ENCODE results near the gene SLC38A8.

SLC38A8 gene

GRCh38 chr16:84067640-84068039 is 25.0 kb upstream of the SLC38A8 start:
- POLR2A ChIA-PET = no interaction called here
- TF ChIP-seq, protein P1, sequence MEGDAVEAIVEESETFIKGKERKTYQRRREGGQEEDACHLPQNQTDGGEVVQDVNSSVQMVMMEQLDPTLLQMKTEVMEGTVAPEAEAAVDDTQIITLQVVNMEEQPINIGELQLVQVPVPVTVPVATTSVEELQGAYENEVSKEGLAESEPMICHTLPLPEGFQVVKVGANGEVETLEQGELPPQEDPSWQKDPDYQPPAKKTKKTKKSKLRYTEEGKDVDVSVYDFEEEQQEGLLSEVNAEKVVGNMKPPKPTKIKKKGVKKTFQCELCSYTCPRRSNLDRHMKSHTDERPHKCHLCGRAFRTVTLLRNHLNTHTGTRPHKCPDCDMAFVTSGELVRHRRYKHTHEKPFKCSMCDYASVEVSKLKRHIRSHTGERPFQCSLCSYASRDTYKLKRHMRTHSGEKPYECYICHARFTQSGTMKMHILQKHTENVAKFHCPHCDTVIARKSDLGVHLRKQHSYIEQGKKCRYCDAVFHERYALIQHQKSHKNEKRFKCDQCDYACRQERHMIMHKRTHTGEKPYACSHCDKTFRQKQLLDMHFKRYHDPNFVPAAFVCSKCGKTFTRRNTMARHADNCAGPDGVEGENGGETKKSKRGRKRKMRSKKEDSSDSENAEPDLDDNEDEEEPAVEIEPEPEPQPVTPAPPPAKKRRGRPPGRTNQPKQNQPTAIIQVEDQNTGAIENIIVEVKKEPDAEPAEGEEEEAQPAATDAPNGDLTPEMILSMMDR (IDR thresholded peaks at IDR 0.05; ENCODE audit: control extremely low read depth, extremely low read depth, low read depth, missing control alignments) = no peak
- CTCF ChIA-PET = interaction anchor here (1.2 to 5.7 kb wide), 4 partner anchors 17 to 241 kb away, joined by 3 to 74 read pairs (median 12); partner anchors contain the start of gene MBTPS1
- DNase-seq (ENCODE audit: extremely low spot score) = no peak

DNA sequence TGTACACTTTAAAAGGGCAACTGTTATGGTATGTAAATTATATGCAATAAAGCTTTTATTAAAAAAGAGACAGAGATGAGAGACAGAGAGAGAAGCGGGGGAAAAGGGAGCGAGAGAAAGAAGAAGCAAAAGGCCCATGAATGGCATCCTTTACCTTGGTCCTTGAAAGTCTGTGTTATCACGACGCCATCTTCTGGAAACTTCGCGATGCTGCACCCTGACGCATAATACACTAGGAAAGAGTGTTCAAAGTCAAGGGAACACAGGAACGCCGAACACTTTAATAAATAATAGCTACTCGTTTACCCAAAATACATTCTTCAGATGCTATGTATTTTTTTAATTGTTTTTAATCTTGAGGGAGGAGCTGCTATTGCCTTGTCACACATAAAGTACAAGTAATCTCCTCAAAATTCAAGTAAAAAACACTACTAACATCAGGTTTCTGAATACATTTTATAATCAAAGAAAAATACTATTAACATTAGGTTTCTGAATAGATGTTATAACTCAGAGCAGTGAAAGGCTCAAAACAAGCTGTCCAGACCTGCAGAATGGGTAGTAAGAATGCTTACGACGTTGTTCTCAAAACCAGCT is 23.0 kb upstream of the SLC38A8 start:
- ChIA-PET POLR2A (interaction anchor here (0.5 kb wide), 1 partner anchor 118 kb away, joined by 4 read pairs; no protein-coding TSS in a partner anchor), CTCF (interaction anchor here (0.6 to 5.7 kb wide), 32 partner anchors 8 to 240 kb away, joined by 3 to 74 read pairs (median 4); partner anchors contain the start of genes SLC38A8 and TAF1C)
- no peak for DNase-seq (ENCODE audit: extremely low spot score)

GRCh38 chr16:84063980-84064379 is 21.4 kb upstream of the SLC38A8 start:
- POLR2A ChIA-PET = no interaction called here
- TF ChIP-seq, protein P1 (IDR thresholded peaks at IDR 0.05; ENCODE audit: control extremely low read depth, extremely low read depth, low read depth, missing control alignments) = no peak
- DNase-seq (ENCODE audit: extremely low spot score) = no peak
- CTCF ChIA-PET = interaction anchor here (0.6 to 5.7 kb wide), 8 partner anchors 10 to 137 kb away, joined by 3 to 74 read pairs (median 6); partner anchors contain the start of gene OSGIN1

More for the DNA sequence above, 23.0 kb upstream of the SLC38A8 start:
- TF ChIP-seq, protein P1 (IDR thresholded peaks at IDR 0.05; ENCODE audit: control extremely low read depth, extremely low read depth, low read depth, missing control alignments) = peak; percentile 49

DNA sequence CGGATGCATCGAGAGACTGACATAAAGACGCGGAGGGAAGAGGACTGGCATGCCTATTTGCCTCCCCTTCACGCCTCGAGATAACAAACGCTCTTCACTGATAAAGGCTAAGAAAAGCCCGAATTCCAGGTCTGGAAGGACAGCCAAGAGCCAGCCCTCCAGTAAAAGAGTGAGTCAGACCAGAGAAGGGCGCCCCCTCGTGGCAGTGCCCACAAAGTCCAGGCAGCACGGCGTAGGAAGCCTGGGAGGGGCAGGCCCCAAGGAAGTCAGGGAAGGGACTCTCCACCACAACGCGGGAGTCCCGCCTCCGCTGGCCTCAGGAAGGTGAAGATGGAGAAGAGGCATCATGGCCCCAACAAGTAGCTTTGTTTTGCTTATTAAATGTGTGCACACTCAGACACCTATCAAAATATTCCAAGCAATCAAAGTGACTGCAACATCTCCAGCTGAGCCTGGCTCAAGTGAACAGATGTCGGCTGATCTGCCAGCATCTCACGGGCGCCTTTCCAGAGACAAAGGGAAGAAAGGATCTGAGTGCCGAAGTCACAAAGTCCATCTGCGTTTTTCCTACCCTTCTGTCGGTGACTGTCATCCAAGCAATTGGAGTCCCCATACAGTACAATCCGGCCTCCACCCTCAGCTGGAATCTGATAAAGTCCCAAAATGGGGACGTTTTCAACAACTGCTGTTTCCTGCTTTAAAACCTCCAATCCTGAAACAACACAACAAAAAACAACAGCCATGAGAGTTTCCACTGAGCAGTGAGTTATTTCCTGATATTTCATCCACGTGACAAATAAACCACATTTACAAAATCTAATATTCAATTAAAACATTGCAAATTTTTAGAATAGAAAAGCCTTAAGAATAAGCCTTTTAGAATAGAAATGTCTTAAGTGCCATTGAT is 20.4 kb upstream of the SLC38A8 start:
- ChIA-PET CTCF (interaction anchor here (0.7 to 5.7 kb wide), 14 partner anchors 9 to 131 kb away, joined by 3 to 74 read pairs (median 4); partner anchors contain the start of gene OSGIN1), POLR2A (no interaction called here)
- DNase-seq (ENCODE audit: extremely low spot score) = peak; percentile 65
- TF ChIP-seq, protein P1 (IDR thresholded peaks at IDR 0.05; ENCODE audit: control extremely low read depth, extremely low read depth, low read depth, missing control alignments) = peak; percentile 54

GRCh38 chr16:84061236-84061819 is 18.7 kb upstream of the SLC38A8 start:
- no peak for DNase-seq (ENCODE audit: extremely low spot score)
- ChIA-PET POLR2A (no interaction called here), CTCF (interaction anchor here (0.9 to 3.9 kb wide), 12 partner anchors 13 to 234 kb away, joined by 3 to 13 read pairs (median 4); partner anchors contain the start of genes MBTPS1 and TAF1C)
- TF ChIP-seq, protein P1 (IDR thresholded peaks at IDR 0.05; ENCODE audit: control extremely low read depth, extremely low read depth, low read depth, missing control alignments) = no peak
